PFSK-1 (cell line): ENCODE results near the gene MLC1.

ENCODE experiments used
- REST ChIP-seq, 2 experiments: IDR thresholded peaks; 2 replicates each; pipeline versions ENCODE4 v1.6.1 to v1.8.0; 2011 to 2012; ENCODE audit warnings: low read depth in 2 of 2, low read length in 2 of 2, control low read depth in 1 of 2, inconsistent platforms in 1 of 2, mild to moderate bottlenecking in 1 of 2, moderate library complexity in 1 of 2; ENCODE audit not compliant: insufficient read depth in 1 of 2
- SIN3A ChIP-seq: IDR thresholded peaks from 2 replicates; pipeline ENCODE4 v1.6.1; 2012; ENCODE audit warnings: mild to moderate bottlenecking, low read length, moderate library complexity, borderline replicate concordance; ENCODE audit not compliant: insufficient read depth
- TAF1 ChIP-seq: IDR thresholded peaks from 2 replicates; pipeline ENCODE4 v1.6.1; 2012; ENCODE audit warnings: low read length, control low read depth, borderline replicate concordance; ENCODE audit not compliant: insufficient read depth

- no peak for TF ChIP-seq SIN3A
- no peak for TF ChIP-seq REST (IDR thresholded peaks at IDR 0.05; ENCODE audit: insufficient read depth in 1 of 2, low read depth in 2 of 2, low read length in 2 of 2)
- TF ChIP-seq TAF1: no peak
Measured at GRCh38 chr22:50072714-50073538, 12.3 kb downstream of the MLC1 start.
